ENCODE results near the gene EPHB4. TPM values are rescaled to one million over a fixed set of nuclear protein-coding genes. Genes with fewer than 3 reads are reported as not detected.
"Not testable (repeated sequence)": the region's sequence is repeated elsewhere in the genome, so short reads cannot be mapped to it uniquely, and the experiment has no call there.

The EPHB4 gene
- total RNA-seq (2014; rRNA removed; shearing (Covaris generic)) = 46.0 and 65.3 TPM in 2 replicates

DNA sequence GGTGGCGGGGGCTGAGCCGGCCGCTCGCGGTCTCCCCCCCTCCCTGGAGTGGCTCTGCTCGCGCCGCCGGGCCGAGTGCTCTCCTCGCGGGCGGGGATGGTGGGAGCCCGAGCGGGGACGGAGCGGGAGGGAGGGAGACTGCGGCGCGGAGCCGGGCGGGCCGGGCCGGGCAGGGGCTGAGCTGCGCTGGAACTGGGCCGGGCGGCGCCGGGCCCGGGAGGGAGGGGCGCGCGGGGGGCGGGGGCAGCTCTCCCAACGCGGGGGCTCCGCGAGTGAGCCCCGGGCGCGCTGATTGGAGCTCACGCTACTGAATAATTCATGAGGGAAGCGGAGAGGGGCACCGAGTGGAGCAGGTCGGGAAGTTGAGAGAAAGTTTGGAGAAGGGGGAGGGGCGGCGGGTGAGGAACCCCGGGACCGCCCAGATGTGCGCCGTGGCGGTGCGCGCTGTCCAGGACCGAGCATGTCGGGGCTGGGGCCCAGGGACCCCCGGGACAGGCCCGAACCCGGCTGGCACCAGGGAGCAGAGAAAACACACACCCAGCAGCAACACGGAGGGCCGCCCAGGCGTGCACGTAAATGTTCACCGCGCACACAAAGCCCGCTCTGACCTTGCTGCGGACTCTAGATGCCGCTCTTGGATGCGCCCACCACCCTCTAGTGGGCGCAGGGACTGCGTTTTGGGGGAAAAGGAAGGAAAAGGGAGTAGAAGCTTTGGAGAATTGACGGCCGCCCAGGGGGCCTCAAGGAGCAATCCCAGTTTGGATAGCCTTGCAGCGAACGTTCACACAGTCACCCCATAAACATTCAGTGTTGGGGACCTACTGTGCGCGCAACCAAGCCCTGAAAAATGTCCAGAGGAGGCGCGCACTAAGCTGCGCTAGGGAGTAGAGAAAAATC is at the start of gene EPHB4:
Gene EPHB4 (minus strand): TSS at position 194 of the 897 bp plus-strand sequence. CDS start 493 bp downstream, outside the sequence.
- DNase-seq (ENCODE audit: low spot score) = peak; percentile 69

DNA sequence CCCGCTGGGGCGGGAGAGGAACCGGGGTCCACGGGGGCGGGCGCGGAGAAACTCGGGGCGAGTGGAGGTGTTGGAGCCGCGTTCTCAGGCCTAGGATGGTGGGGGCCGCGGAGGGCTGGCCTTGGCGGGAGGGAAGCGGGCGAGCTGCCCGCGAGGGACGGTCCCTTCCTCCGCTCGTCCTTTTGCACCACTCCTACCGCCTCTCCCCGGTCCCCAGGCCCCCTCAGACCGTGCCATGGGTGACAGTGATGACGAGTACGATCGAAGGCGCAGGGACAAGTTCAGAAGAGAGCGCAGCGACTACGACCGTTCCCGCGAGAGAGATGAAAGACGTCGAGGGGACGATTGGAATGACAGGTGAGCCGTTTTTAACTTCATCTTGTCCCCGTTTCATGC is 48.0 kb upstream of the EPHB4 start:
- DNase-seq (ENCODE audit: low spot score) = peak; percentile 27

DNA sequence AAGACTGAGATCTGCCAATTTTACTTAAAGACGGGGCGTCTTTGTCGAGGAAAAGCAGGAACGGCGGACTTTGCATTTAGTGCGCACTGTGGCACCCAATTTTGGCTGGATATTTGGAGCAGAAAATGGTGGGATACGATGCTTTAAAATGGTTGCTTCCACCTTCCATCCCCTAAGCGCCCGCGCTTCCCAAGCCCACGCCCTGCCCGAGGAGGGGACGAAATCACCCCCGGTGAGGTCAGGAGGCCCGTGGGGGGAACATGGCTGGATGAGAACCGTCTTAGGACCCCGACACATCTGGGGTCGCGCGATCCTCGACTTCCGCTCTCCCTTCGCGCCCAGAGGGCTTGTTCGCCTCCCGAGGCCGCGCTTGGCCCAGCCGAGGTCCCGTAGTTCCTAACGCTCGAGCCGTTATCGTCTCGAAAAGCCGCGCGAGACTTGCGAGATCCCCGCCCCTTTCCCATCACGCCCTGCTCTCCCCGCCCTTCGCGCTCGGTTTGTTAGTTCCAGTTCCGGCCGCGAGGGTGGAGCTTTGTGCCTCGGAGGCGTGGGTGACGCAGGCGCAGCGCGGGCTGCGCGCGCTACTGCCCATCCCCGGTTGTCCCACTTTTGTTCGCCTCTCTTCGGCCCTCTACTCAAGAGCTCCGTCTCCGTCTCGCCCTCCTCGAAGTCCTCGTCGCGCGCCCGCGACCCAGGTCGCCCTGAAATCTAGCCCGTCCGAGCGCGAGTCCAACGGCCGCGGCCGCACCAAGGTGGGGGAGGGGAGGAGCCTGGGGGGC is 47.4 kb upstream of the EPHB4 start, which contains the start of gene SRRT:
Gene SRRT (plus strand): TSS at position 527 of the 779 bp plus-strand sequence. CDS start 488 bp downstream, outside the sequence.
- peak; percentile 94 for DNase-seq (ENCODE audit: low spot score)

- DNase-seq (ENCODE audit: low spot score) = no peak
Observed at GRCh38 chr7:100874300-100874576, 46.9 kb upstream of the EPHB4 start.

DNA sequence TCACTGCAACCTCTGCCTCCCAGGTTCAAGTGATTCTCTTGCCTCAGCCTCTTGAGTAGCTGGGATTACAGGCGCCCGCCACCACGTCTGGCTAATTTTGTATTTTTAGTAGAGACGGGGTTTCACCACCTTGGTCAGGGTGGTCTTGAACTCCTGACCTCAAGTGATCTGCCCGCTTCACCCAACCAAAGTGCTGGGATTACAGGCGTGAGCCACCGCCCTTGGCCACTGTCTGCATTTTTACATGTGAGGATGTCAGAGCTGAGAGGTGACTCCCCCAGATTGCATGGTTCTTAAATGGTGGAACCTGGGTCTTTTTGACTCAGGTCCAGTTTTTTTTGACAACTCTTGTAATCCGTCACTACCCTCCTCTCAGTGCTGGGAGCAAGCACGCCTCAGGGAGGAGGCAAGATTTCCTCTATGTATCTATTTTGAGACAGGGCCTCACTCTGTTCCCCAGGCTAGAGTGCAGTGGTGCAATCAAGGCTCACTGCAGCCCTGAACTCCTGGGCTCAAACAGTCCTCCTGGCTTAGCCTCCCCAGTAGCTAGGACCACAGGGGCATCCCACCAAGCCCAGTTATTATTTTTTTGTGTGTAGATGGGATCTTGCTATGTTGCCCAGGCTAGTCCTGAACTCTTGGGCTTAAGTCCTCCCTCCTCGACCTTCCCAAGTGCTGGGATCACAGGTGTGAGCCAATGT is 46.4 kb upstream of the EPHB4 start:
- DNase-seq (ENCODE audit: low spot score) = no peak

DNA sequence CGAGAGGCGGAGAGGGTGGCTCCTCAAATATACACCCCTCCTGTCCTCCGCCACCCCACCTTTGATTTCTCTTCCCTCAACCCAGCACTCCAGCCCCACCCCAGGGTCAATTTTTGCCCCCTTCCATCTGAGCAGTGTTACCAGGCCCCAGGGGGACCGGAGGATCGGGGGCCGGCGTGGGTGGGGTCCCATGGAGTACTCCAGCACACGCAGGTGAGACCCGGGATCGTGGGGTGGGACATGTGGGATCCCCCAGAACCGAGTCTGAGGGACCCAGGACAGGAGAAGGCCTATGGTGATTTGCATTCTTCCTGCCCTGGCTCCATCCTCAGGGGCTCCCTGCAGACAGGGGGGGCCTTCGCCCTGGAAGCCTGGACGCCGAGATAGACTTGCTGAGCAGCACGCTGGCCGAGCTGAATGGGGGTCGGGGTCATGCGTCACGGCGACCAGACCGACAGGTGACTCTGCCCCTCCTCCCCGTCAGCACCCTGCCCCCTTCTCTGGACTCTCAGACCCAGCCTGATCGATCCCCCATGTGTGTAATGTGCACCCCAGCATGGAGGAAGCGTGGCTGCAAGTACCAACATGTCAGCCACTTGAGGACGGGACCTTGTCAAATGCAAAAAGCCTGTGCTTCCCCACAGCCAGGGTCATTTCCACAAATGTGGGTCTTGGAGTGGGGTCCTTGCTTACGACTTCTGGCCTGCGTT is 40.6 kb upstream of the EPHB4 start:
- no peak for DNase-seq (ENCODE audit: low spot score)

DNA sequence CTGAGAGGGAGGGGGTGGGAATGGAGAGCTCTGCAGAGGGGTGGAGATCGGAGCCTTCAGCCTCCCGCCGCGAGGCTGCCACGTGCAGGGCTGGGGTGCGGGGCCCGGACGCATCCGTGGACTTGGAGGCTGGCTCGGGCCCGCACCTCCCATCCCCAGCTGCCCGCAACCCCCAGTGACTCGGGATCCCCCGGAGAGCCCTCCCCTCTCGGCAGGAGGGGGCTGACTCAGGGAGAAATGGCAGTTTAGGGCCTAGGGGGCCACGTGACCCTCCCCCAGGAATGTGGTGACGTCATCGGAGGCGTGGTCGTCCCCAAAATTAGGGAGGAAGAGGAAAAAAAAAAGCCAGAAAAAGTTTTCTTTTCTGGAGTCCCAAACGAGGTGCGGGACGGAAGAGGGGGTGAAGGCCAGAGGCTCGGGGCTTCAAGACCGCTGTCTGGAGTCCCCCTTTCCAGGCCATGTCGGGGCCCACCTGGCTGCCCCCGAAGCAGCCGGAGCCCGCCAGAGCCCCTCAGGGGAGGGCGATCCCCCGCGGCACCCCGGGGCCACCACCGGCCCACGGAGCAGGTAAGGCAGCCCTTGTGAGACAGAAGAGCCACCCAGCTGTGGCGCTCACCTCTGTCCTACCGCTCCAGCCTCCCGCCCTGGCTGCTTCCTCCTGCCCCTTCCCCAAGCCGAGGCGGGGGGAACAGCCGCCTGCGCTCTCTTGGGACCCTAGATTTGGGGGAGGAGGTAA is 39.9 kb upstream of the EPHB4 start, which contains the start of gene TRIP6:
Gene TRIP6 (plus strand): TSS at position 348 of the 736 bp plus-strand sequence. CDS start 111 bp downstream, at position 459.
- peak; percentile 95 for DNase-seq (ENCODE audit: low spot score)

GRCh38 chr7:100866729-100867039 is 39.4 kb upstream of the EPHB4 start:
- DNase-seq (ENCODE audit: low spot score) = no peak

DNA sequence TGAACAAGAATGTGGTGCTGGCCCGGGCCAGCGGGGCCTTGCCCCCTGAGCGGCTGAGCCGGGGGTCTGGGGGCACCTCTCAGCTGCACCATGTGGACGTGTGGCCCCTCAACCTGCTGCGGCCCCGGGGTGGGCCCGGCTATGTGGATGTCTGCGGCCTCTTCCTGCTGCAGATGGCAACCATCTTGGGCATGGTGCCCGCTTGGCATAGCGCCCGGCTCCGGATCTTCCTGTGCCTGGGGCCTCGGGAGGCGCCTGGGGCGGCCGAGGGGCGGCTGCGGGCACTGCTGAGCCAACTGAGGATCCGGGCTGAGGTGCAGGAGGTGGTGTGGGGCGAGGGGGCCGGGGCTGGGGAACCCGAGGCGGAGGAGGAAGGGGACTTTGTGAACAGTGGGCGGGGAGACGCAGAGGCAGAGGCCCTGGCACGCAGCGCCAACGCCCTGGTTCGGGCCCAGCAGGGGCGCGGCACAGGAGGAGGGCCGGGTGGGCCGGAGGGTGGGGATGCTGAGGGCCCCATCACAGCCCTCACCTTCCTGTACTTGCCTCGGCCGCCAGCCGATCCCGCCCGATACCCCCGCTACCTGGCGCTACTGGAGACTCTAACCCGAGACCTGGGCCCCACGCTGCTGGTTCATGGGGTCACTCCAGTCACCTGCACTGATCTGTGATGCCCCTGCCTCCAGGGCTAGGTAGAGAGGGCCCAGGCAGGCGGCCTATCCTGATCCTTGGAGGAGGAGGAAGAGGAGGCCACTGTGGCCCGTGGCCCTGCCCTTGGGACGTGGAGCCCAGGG is 38.8 kb upstream of the EPHB4 start:
- peak; percentile 87 for DNase-seq (ENCODE audit: low spot score)

DNA sequence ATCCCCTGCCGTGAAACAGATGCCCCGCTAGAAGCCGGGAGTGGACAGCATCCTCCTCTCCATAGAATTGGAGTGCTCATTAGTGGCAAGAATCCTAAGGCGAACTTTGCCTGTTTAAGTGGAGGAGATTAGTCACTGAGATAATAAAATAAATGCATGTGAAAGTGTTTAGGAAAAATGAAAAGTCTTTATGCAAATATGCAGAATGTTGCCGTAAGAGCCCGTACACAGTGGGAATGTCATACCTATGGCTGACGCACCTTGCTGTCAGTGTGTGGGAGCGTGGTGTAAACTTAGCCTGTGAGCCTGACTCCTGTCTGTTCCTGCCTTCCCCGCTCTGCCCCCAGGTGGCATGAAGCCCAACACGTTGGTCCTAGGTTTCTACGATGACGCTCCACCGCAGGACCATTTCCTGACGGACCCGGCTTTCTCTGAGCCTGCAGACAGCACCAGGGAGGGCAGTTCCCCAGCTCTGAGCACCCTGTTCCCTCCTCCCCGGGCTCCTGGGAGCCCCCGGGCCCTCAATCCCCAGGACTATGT is 38.1 kb upstream of the EPHB4 start:
- peak; percentile 83 for DNase-seq (ENCODE audit: low spot score)

DNA sequence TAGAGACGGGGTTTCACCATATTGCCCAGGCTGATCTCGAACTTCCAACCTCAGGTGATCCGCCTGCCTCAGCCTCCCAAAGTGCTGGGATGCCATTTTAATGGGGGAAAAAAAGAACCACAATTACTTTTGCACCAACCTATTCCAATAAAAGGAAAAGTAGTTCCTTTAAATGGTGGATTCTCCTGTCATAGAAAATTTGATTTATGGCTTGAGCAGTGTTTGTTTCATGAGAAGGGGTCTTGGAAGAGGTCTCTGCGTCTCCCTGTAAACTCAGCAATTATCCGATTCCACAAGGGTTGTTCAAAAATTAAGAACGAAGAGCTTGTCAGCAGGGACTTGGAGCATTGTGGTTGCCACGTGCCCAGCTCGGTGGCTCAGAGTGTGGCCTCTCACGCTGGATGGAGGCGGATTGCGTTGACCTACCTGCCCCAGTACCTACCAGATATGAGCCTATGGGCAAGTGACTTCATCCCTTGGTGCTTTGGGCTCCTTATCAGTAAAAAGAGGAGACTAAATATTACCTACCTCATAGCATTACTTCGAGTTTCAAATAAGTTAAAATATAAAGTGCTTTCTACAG is 37.0 kb upstream of the EPHB4 start:
- DNase-seq (ENCODE audit: low spot score) = no peak

DNA sequence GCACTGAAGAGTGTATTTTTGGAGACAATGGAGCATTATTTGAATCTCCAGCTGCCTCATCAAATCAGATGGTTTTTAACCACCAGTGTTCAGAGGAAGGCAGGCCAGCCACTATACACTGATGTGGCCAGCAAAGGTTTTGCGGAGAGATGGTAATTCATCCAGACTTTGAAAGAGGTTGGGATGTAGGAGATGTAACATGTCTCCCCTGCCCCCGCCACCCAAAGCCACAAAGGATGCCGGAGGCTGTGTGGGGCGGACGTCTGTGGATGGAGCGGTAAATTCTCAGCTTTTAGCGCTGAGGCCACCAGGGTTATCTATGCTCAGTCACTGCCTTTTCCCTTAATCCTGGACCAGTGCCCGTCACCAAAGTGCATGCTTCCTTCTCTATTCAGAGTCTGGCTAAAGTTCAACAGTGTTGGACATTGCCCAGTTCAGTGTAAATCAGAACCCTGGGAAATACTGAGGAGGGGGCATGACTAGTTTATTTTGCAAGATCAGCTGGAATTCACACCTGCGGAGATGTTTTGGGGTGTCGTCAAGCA is 36.2 kb upstream of the EPHB4 start:
- peak; percentile 95 for DNase-seq (ENCODE audit: low spot score)

GRCh38 chr7:100861616-100861985 is 34.3 kb upstream of the EPHB4 start:
- DNase-seq (ENCODE audit: low spot score) = no peak

- no peak for DNase-seq (ENCODE audit: low spot score)
Observed at GRCh38 chr7:100860702-100861615, 33.6 kb upstream of the EPHB4 start.

GRCh38 chr7:100859856-100860255 is 32.5 kb upstream of the EPHB4 start:
- DNase-seq (ENCODE audit: low spot score) = no peak

GRCh38 chr7:100856871-100857282 is 29.6 kb upstream of the EPHB4 start:
- no peak for DNase-seq (ENCODE audit: low spot score)

DNA sequence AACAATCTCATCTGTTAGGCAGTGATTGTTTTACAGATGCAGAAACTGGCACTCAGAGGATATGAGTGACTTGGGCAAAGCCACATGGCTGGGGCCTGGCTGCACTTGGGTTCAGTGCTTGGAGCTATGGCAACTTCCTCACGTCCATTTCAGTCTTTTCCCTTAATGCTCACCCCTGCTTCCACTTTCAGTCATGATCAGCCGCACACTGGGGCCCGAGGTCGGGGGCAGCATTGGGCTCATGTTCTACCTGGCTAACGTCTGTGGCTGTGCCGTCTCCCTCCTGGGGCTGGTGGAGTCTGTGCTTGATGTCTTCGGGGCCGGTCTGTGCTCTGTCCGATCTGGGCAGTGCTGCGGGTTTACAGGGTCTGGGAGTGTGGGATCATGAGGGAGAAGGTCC is 28.2 kb upstream of the EPHB4 start:
- no peak for DNase-seq (ENCODE audit: low spot score)

DNA sequence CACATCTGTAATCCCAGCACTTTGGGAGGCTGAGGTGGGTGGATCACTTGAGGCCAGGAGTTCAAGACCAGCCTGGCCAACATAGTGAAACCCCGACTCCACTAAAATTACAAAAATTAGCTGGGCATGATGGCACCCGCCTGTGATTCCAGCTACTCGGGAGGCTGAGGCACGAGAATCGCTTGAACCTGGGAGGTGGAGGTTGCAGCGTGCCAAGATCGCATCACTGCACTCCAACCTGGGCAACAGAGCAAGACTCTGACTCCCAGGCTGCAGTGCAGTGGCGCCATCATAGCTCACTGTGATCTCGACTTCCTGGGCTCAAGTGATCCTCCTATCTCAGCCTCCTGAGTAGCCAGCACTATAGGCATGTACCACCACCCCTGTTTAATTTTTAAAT is 27.6 kb upstream of the EPHB4 start:
- not testable (repeated sequence) for DNase-seq (ENCODE audit: low spot score)
